ENCODE results near the gene UACA. TPM values are rescaled to one million over a fixed set of nuclear protein-coding genes. Genes with fewer than 3 reads are reported as not detected.

UACA gene
- total RNA-seq, 4 donors from 2014 or later: 101 to 192 (median 127) TPM

GRCh38 chr15:70646169-70646568 lies 117.2 kb downstream of the UACA start:
- in situ Hi-C loops (cut with MboI; ENCODE audit: low sequenced_read_pairs in 4 of 4) (no loop called here), intact Hi-C loops (cut with DNase I; ENCODE audit: low total_unique reads) (no loop called here)
- no peak overlapping the region for H3K4me3 ChIP-seq
- H3K4me1 ChIP-seq: no peaks in the 10 kb centered on the region
- no peak for TF ChIP-seq POLR2A (IDR thresholded peaks at IDR 0.05)
- no peak for TF ChIP-seq CTCF (IDR thresholded peaks at IDR 0.05 in 4 of 5, conservative IDR thresholded peaks at IDR 0.05 in 1 of 5)
- DNase-seq (no peak), ATAC-seq (no peak)
- no peaks in the 10 kb centered on the region for H3K36me3 ChIP-seq
- H3K27me3 ChIP-seq: no peaks in the 10 kb centered on the region
- no peaks in the 10 kb centered on the region for H3K9me3 ChIP-seq
- no peak overlapping the region for H3K27ac ChIP-seq

GRCh38 chr15:70643783-70644125 lies 119.6 kb downstream of the UACA start:
- intact Hi-C loops (cut with DNase I; ENCODE audit: low total_unique reads): no loop called here
- Histone ChIP-seq H3K36me3 (no peaks in the 10 kb centered on the region), H3K4me3 (no peak overlapping the region), H3K4me1 (no peaks in the 10 kb centered on the region), H3K9me3 (no peaks in the 10 kb centered on the region), H3K27ac (no peak overlapping the region), H3K27me3 (no peaks in the 10 kb centered on the region)
- TF ChIP-seq POLR2A (IDR thresholded peaks at IDR 0.05) (no peak), CTCF (IDR thresholded peaks at IDR 0.05 in 4 of 5, conservative IDR thresholded peaks at IDR 0.05 in 1 of 5) (no peak)
- in situ Hi-C loops (cut with MboI; ENCODE audit: low sequenced_read_pairs in 4 of 4): no loop called here
- no peak for DNase-seq
- no peak for ATAC-seq

- intact Hi-C loops (cut with DNase I; ENCODE audit: low total_unique reads) (no loop called here), in situ Hi-C loops (cut with MboI; ENCODE audit: low sequenced_read_pairs in 4 of 4) (no loop called here)
- Histone ChIP-seq H3K4me1 (no peaks in the 10 kb centered on the region), H3K9me3 (no peaks in the 10 kb centered on the region), H3K4me3 (no peak overlapping the region), H3K36me3 (no peaks in the 10 kb centered on the region), H3K27ac (no peak overlapping the region), H3K27me3 (no peaks in the 10 kb centered on the region)
- DNase-seq (no peak), ATAC-seq (no peak)
- TF ChIP-seq CTCF (IDR thresholded peaks at IDR 0.05 in 4 of 5, conservative IDR thresholded peaks at IDR 0.05 in 1 of 5): no peak
- no peak for TF ChIP-seq POLR2A (IDR thresholded peaks at IDR 0.05)
Measured at GRCh38 chr15:70643106-70643782, 120.1 kb downstream of the UACA start.

GRCh38 chr15:70636540-70637165 lies 126.7 kb downstream of the UACA start:
- no peaks in the 10 kb centered on the region for H3K9me3 ChIP-seq
- H3K4me1 ChIP-seq: no peaks in the 10 kb centered on the region
- intact Hi-C loops (cut with DNase I; ENCODE audit: low total_unique reads): no loop called here
- no peaks in the 10 kb centered on the region for H3K27me3 ChIP-seq
- H3K4me3 ChIP-seq: no peak overlapping the region
- in situ Hi-C loops (cut with MboI; ENCODE audit: low sequenced_read_pairs in 4 of 4): no loop called here
- H3K27ac ChIP-seq: no peak overlapping the region
- ATAC-seq (no peak), DNase-seq (no peak)
- H3K36me3 ChIP-seq: no peaks in the 10 kb centered on the region
- TF ChIP-seq CTCF (IDR thresholded peaks at IDR 0.05 in 4 of 5, conservative IDR thresholded peaks at IDR 0.05 in 1 of 5) (no peak), POLR2A (IDR thresholded peaks at IDR 0.05) (no peak)
